Hindlimb muscle (tissue), 1 donor: ENCODE data around the gene DRAXIN. TPM values are rescaled to one million over a fixed set of nuclear protein-coding genes. Genes with fewer than 3 reads are reported as not detected.

Experiments
- DNase-seq: peaks from one replicate; pipeline ENCODE4 v3.0.0-alpha.2; 2013
- polyA plus RNA-seq: library from polyadenylated mRNA; unstranded; fragments of 120-200 nt; gene quantifications from one replicate; pipeline ENCODE4 v1.2.1, GENCODE V29; 2013; ENCODE audit not compliant: insufficient read length

DRAXIN gene
- polyA plus RNA-seq, 1 donor, result 0.26 TPM

GRCh38 chr1:11738783-11739182, 47.3 kb downstream of the DRAXIN start:
- no peak for DNase-seq

- no peak for DNase-seq
These were observed 49.0 kb downstream of the DRAXIN start for GRCh38 chr1:11740258-11741192.

GRCh38 chr1:11741482-11741881, 50.0 kb downstream of the DRAXIN start:
- no peak for DNase-seq

GRCh38 chr1:11741919-11742558, 50.5 kb downstream of the DRAXIN start:
- no peak for DNase-seq

GRCh38 chr1:11744287-11744686, 52.8 kb downstream of the DRAXIN start:
- DNase-seq, result no peak

- DNase-seq, result no peak
These were observed 54.6 kb downstream of the DRAXIN start for GRCh38 chr1:11746092-11746491.

GRCh38 chr1:11746795-11747487, 55.4 kb downstream of the DRAXIN start:
- DNase-seq, result no peak

- DNase-seq, result no peak
These were observed 57.0 kb downstream of the DRAXIN start for GRCh38 chr1:11748294-11749202.

- no peak for DNase-seq
These were observed 57.7 kb downstream of the DRAXIN start for GRCh38 chr1:11749203-11749689.

GRCh38 chr1:11749996-11750395, 58.5 kb downstream of the DRAXIN start:
- DNase-seq, result no peak

GRCh38 chr1:11751087-11751486, 59.6 kb downstream of the DRAXIN start:
- DNase-seq, result no peak

- DNase-seq, result no peak
These were observed 61.0 kb downstream of the DRAXIN start for GRCh38 chr1:11752359-11753088.

GRCh38 chr1:11753555-11754208, 62.2 kb downstream of the DRAXIN start:
- DNase-seq, result no peak

- DNase-seq, result no peak
These were observed 65.5 kb downstream of the DRAXIN start for GRCh38 chr1:11757047-11757446.

GRCh38 chr1:11759791-11760190, 68.3 kb downstream of the DRAXIN start:
- DNase-seq, result no peak

- no peak for DNase-seq
These were observed 69.8 kb downstream of the DRAXIN start for GRCh38 chr1:11761285-11761684.

GRCh38 chr1:11761988-11762406, 70.5 kb downstream of the DRAXIN start, which contains the start of gene C1orf167:
TSS of gene C1orf167 (plus strand) at chr1:11762193. CDS start at chr1:11764401, 2,208 bp downstream.
- DNase-seq, result no peak

GRCh38 chr1:11764115-11764514, 72.6 kb downstream of the DRAXIN start:
- DNase-seq, result no peak

GRCh38 chr1:11764519-11764918, 73.0 kb downstream of the DRAXIN start:
- no peak for DNase-seq

GRCh38 chr1:11765661-11766428, 74.3 kb downstream of the DRAXIN start:
- DNase-seq, result no peak
